K562 (cell line): ENCODE results near the gene CSNK1G3. TPM values are rescaled to one million over a fixed set of nuclear protein-coding genes. Genes with fewer than 3 reads are reported as not detected.

Experiments
- CUX1 ChIP-seq: fragments of 200-800 bp; sonication (Bioruptor generic); IDR thresholded peaks from 2 replicates; pipeline ENCODE4 v1.6.1; 2016; ENCODE audit warnings: missing genetic modification characterization, missing compliant biosample characterization
- GATA2 ChIP-seq: sonication (generic); formaldehyde crosslinking; IDR thresholded peaks from 2 replicates; pipeline ENCODE4 v1.4.0; 2020; ENCODE audit warnings: mild to moderate bottlenecking, missing genetic modification reagents
- JUND ChIP-seq, 2 experiments: IDR thresholded peaks; 2 replicates in 1 of 2; 3 replicates in 1 of 2; pipeline ENCODE4 v1.6.1; 2011; ENCODE audit warnings: borderline replicate concordance in 2 of 2, low read depth in 2 of 2, low read length in 2 of 2, improper control_type of control experiment in 1 of 2, missing biosample characterization in 1 of 2, missing genetic modification characterization in 1 of 2, missing genetic modification reagents in 1 of 2
- MYNN ChIP-seq, 2 experiments: sonication (generic); formaldehyde crosslinking in 1 of 2; IDR thresholded peaks; 2 replicates each; pipeline versions ENCODE4 v1.5.0 to v1.6.1; 2016 to 2020; ENCODE audit warnings: antibody characterized with exemption in 1 of 2, missing genetic modification reagents in 1 of 2
- NEUROD1 ChIP-seq: fragments of 150-350 bp; IDR thresholded peaks from 2 replicates; pipeline ENCODE4 v1.6.1; 2014; ENCODE audit warnings: borderline replicate concordance, low read length, low read depth; ENCODE audit not compliant: partially characterized antibody
- ZNF431 ChIP-seq: sonication (generic); formaldehyde crosslinking; IDR thresholded peaks from 2 replicates; pipeline ENCODE4 v1.8.0; 2022; ENCODE audit warnings: mild to moderate bottlenecking, missing genetic modification reagents
- ZNF444 ChIP-seq: fragments of 250-450 bp; sonication (Bioruptor Pico); IDR thresholded peaks from 2 replicates; pipeline ENCODE4 v1.4.0; 2020; ENCODE audit warnings: mild to moderate bottlenecking, moderate library complexity
- polyA plus RNA-seq, 8 experiments: library from polyadenylated mRNA; depleted of rRNA in 4 of 8; stranded (reverse) in 5 of 8; unstranded in 3 of 8; fragments of >200 nt; fragmentation: Nextera tagmentation in 2 of 8; fragmentation: Illumina TruSeq in 1 of 8; extraction: Ambion mirVana in 2 of 8; extraction: Trizol in 1 of 8; gene quantifications; 2 replicates each; pipeline versions ENCODE4 v1.2.1 to v1.2.3, GENCODE V29; 2011 to 2014; ENCODE audit warnings: inconsistent platforms in 1 of 8, missing spikeins in 1 of 8
- total RNA-seq, 7 experiments: library from RNA; depleted of rRNA in 6 of 7; stranded (reverse); fragments of >200 nt in 6 of 7; fragmentation: Illumina TruSeq in 2 of 7; extraction: Trizol in 2 of 7; gene quantifications; 2 replicates each; pipeline versions ENCODE4 v1.2.1 to v1.2.3, GENCODE V29; 2011 to 2021; ENCODE audit warnings: low replicate concordance in 1 of 7
- TF ChIP-seq, protein P1 (sequence below), 2 experiments: fragments of 450-650 bp; formaldehyde crosslinking in 1 of 2; IDR thresholded peaks; 2 replicates each; pipeline versions ENCODE4 v1.4.0 to v1.6.1; 2014 to 2020; ENCODE audit warnings: mild to moderate bottlenecking in 2 of 2, borderline replicate concordance in 1 of 2, low read depth in 1 of 2

The CSNK1G3 gene
- total and polyA plus RNA-seq, 9 of the 15 experiments (the other 6 are each of a cell fraction or from before 2014, with no cell fraction given) = 8.3 to 27.6 (median 16.5) TPM

DNA sequence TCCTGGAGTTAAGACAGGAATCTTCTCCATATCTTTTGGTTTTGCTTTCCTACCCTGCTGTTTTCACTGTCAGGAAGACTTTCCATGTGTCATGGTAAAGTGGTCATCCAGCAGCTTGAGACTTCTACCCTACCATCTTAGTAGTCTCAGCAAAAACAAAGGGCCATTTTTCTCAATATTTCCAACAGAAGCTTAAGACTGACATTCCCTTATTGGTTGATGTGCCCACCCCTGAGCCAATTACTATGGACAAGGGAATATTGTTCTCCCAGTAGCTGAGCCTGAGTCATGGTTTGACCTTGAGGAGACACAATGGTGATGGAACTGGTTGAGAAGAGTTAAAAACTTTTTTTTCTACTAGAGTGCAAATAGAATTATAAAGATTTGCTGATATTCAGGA is 105.6 kb downstream of the CSNK1G3 start (continued):
- TF ChIP-seq, protein P1, sequence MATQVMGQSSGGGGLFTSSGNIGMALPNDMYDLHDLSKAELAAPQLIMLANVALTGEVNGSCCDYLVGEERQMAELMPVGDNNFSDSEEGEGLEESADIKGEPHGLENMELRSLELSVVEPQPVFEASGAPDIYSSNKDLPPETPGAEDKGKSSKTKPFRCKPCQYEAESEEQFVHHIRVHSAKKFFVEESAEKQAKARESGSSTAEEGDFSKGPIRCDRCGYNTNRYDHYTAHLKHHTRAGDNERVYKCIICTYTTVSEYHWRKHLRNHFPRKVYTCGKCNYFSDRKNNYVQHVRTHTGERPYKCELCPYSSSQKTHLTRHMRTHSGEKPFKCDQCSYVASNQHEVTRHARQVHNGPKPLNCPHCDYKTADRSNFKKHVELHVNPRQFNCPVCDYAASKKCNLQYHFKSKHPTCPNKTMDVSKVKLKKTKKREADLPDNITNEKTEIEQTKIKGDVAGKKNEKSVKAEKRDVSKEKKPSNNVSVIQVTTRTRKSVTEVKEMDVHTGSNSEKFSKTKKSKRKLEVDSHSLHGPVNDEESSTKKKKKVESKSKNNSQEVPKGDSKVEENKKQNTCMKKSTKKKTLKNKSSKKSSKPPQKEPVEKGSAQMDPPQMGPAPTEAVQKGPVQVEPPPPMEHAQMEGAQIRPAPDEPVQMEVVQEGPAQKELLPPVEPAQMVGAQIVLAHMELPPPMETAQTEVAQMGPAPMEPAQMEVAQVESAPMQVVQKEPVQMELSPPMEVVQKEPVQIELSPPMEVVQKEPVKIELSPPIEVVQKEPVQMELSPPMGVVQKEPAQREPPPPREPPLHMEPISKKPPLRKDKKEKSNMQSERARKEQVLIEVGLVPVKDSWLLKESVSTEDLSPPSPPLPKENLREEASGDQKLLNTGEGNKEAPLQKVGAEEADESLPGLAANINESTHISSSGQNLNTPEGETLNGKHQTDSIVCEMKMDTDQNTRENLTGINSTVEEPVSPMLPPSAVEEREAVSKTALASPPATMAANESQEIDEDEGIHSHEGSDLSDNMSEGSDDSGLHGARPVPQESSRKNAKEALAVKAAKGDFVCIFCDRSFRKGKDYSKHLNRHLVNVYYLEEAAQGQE (IDR thresholded peaks at IDR 0.05; ENCODE audit: borderline replicate concordance) = no peak
- TF ChIP-seq, protein P1 (CRISPR knock-in tag; IDR thresholded peaks at IDR 0.05; ENCODE audit: low read depth) = no peak
- TF ChIP-seq GATA2 (no peak), JUND (IDR thresholded peaks at IDR 0.05; ENCODE audit: borderline replicate concordance, low read depth, low read length) (no peak), JUND (tag; IDR thresholded peaks at IDR 0.05; ENCODE audit: borderline replicate concordance, low read depth, low read length) (no peak), ZNF444 (CRISPR knock-in tag) (no peak), ZNF431 (CRISPR knock-in tag) (no peak), MYNN (IDR thresholded peaks at IDR 0.05) (no peak), MYNN (CRISPR knock-in tag; IDR thresholded peaks at IDR 0.05) (no peak), NEUROD1 (no peak), CUX1 (CRISPR knock-in tag) (no peak)
